SK-N-MC (cell line): Measurements from ENCODE around the gene FNDC3B.

Experiments
- EZH2 ChIP-seq: fragments of 200-600 bp; sonication (generic); IDR thresholded peaks from one replicate; pipeline ENCODE4 v1.6.1; 2017; ENCODE audit warnings: antibody characterized with exemption
- FOXP2 ChIP-seq: optimal IDR thresholded peaks from 2 replicates; pipeline ENCODE3; 2011; ENCODE audit warnings: mild to moderate bottlenecking, moderate library complexity; ENCODE audit not compliant: insufficient read depth; ENCODE audit errors: extremely low read length, control extremely low read depth
- POLR2AphosphoS5 ChIP-seq: IDR thresholded peaks from 2 replicates; pipeline ENCODE4 v1.6.1; 2012; ENCODE audit warnings: mild to moderate bottlenecking, low read depth, low read length, borderline replicate concordance

DNA sequence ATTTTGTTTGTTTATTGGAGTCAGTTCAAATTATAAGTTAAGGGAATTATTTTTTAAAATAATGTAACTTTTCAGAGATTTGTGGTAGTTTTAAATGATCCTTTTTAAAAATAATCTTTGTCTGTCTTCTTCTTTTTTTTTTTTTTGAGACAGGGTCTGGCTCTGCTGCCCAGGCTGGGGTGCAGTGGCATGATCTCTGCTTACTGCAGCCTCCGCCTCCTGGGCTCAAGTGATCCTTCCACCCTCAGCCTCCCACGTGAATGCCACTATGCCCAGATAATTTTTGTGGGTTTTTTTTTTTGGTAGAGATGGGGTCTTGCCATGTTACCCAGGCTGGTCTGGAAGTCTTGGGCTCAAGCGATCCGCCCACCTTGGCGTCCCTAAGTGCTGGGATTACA lies 12.6 kb downstream of the FNDC3B start:
- TF ChIP-seq EZH2 (no peak), POLR2AphosphoS5 (no peak), FOXP2 (no peak)
